ENCODE data around the gene MSI2.

DNA sequence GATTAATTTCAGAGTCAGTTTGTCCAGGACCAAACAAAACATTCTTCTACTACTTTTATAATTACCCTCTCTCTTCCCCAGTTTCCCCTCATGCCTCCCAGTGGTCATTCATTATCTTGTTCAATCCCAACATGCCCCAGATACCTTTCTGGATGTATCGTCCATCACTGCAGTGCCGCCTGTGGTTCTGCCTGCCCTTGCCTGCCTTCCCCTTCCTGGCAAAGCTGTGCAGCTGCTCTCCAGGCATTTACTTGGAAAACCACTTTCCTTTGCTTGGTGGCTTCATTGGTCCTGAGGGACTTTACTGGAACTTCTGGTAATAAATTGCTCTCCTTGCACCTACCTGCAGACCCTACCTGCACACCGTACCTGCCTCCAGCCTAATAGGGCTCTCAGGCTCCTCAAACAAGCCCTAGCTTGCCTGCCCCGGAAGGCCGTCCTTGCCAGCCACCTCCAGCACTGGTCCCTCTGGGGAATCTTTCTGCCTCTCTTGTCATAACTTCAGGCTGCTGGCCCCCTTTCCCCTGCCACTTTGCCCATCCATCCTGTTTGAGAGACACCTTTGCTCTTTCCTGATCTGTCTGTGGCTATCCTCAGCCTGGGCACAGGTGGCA is 19.5 kb upstream of the MSI2 start:
- TF ChIP-seq POLR2AphosphoS5 (IDR thresholded peaks at IDR 0.05; ENCODE audit: borderline replicate concordance, low read depth, low read length) (no peak), EZH2 (IDR thresholded peaks at IDR 0.05) (no peak)

All from SK-N-MC (cell line).